ACC112 (cell line): ENCODE results near the gene FIBCD1.

Experiments used
- H2AFZ ChIP-seq: fragments of 200-600 bp; sonication (generic); one replicate; pipeline ENCODE4 v1.6.0; 2017; ENCODE audit warnings: antibody characterized with exemption, low read length; ENCODE audit not compliant: unreplicated experiment
- H3K27ac ChIP-seq: fragments of 200-600 bp; sonication (generic); 2 replicates; pipeline ENCODE4 v1.5.1; 2014; ENCODE audit warnings: low read depth, mild to moderate bottlenecking, antibody characterized with exemption, low read length, moderate library complexity
- H3K27me3 ChIP-seq: fragments of 200-600 bp; sonication (generic); 2 replicates; pipeline ENCODE4 v1.6.1; 2014; ENCODE audit warnings: mild to moderate bottlenecking, antibody characterized with exemption, low read length, moderate library complexity, mixed read lengths; ENCODE audit not compliant: insufficient read depth
- H3K36me3 ChIP-seq: fragments of 200-600 bp; sonication (generic); 2 replicates; pipeline ENCODE4 v1.6.1; 2016; ENCODE audit warnings: mild to moderate bottlenecking, antibody characterized with exemption, low read length, moderate library complexity, mixed read lengths; ENCODE audit not compliant: insufficient read depth
- H3K4me1 ChIP-seq: fragments of 200-600 bp; sonication (generic); one replicate; pipeline ENCODE4 v1.6.1; 2016; ENCODE audit warnings: low read length, mixed read lengths; ENCODE audit not compliant: insufficient read depth, unreplicated experiment, control insufficient read depth
- H3K4me3 ChIP-seq: fragments of 200-600 bp; sonication (generic); 2 replicates; pipeline ENCODE4 v1.5.1; 2014; ENCODE audit warnings: mild to moderate bottlenecking, low read depth, low read length
- H3K79me2 ChIP-seq: fragments of 200-600 bp; sonication (generic); one replicate; pipeline ENCODE4 v1.6.0; 2016; ENCODE audit warnings: low read length; ENCODE audit not compliant: control insufficient read depth, unreplicated experiment, insufficient read depth

FIBCD1 gene

GRCh38 chr9:130896233-130897014 lies 42.6 kb downstream of the FIBCD1 start, which contains the start of gene QRFP:
Gene QRFP (minus strand): TSS chr9:130896812. CDS start chr9:130893838, 2,974 bp downstream.
- H3K4me3 ChIP-seq = no peak within 1 kb of the TSS
- no peak within 1 kb of the TSS for H3K27ac ChIP-seq
- no peaks in the 10 kb centered on the region for H3K4me1 ChIP-seq
- no peaks in the 10 kb centered on the region for H3K36me3 ChIP-seq
- no peak within 1 kb of the TSS for H2AFZ ChIP-seq
- H3K27me3 ChIP-seq = peaks cover 7% of the 10 kb centered on the region; the same call in 1 of the 2 replicates
- H3K79me2 ChIP-seq = no peaks in the 10 kb centered on the region

- Histone ChIP-seq H3K79me2 (no peaks in the 10 kb centered on the region), H3K27ac (no peak overlapping the region), H3K4me1 (no peaks in the 10 kb centered on the region), H3K4me3 (no peak overlapping the region), H2AFZ (no peak overlapping the region), H3K27me3 (peaks cover 7% of the 10 kb centered on the region; the same call in 1 of the 2 replicates), H3K36me3 (no peaks in the 10 kb centered on the region)
These were observed 43.4 kb downstream of the FIBCD1 start for GRCh38 chr9:130895481-130896232.

- Histone ChIP-seq H3K27ac (no peak overlapping the region), H3K4me3 (no peak overlapping the region), H3K36me3 (no peaks in the 10 kb centered on the region), H3K79me2 (no peaks in the 10 kb centered on the region), H2AFZ (no peak overlapping the region), H3K27me3 (peaks cover 7% of the 10 kb centered on the region; the same call in 1 of the 2 replicates), H3K4me1 (no peaks in the 10 kb centered on the region)
These were observed 44.0 kb downstream of the FIBCD1 start for GRCh38 chr9:130895038-130895437.

- H3K4me1 ChIP-seq = no peaks in the 10 kb centered on the region
- no peak overlapping the region for H3K27ac ChIP-seq
- H2AFZ ChIP-seq = no peak overlapping the region
- H3K79me2 ChIP-seq = no peaks in the 10 kb centered on the region
- H3K27me3 ChIP-seq = peaks cover 5% of the 10 kb centered on the region; the same call in 1 of the 2 replicates
- H3K4me3 ChIP-seq = no peak overlapping the region
- no peaks in the 10 kb centered on the region for H3K36me3 ChIP-seq
These were observed 44.5 kb downstream of the FIBCD1 start for GRCh38 chr9:130894546-130894945.

GRCh38 chr9:130893341-130894101 lies 45.5 kb downstream of the FIBCD1 start:
- H3K27ac ChIP-seq = no peak overlapping the region
- H3K36me3 ChIP-seq = no peaks in the 10 kb centered on the region
- no peak overlapping the region for H3K4me3 ChIP-seq
- no peaks in the 10 kb centered on the region for H3K79me2 ChIP-seq
- no peak overlapping the region for H2AFZ ChIP-seq
- no peaks in the 10 kb centered on the region for H3K27me3 ChIP-seq
- no peaks in the 10 kb centered on the region for H3K4me1 ChIP-seq

- Histone ChIP-seq H3K27ac (no peak overlapping the region), H3K4me3 (no peak overlapping the region)
These were observed 46.4 kb downstream of the FIBCD1 start for GRCh38 chr9:130892477-130893304.

GRCh38 chr9:130891688-130892476 lies 47.2 kb downstream of the FIBCD1 start:
- H3K36me3 ChIP-seq = no peaks in the 10 kb centered on the region
- H3K4me3 ChIP-seq = no peak overlapping the region
- H3K79me2 ChIP-seq = no peaks in the 10 kb centered on the region
- no peak overlapping the region for H2AFZ ChIP-seq
- H3K27me3 ChIP-seq = no peaks in the 10 kb centered on the region
- no peak overlapping the region for H3K27ac ChIP-seq
- no peaks in the 10 kb centered on the region for H3K4me1 ChIP-seq

More at GRCh38 chr9:130892477-130893304, 46.4 kb downstream of the FIBCD1 start:
- Histone ChIP-seq H3K27me3 (no peaks in the 10 kb centered on the region), H3K4me1 (no peaks in the 10 kb centered on the region), H3K36me3 (no peaks in the 10 kb centered on the region), H3K79me2 (no peaks in the 10 kb centered on the region), H2AFZ (no peak overlapping the region)

- peaks cover 2% of the 10 kb centered on the region for H3K79me2 ChIP-seq
- no peak overlapping the region for H3K27ac ChIP-seq
- no peaks in the 10 kb centered on the region for H3K27me3 ChIP-seq
- no peak overlapping the region for H3K4me3 ChIP-seq
- H2AFZ ChIP-seq = no peak overlapping the region
- no peaks in the 10 kb centered on the region for H3K4me1 ChIP-seq
- H3K36me3 ChIP-seq = peaks cover 3% of the 10 kb centered on the region; the same call in 1 of the 2 replicates
These were observed 48.0 kb downstream of the FIBCD1 start for GRCh38 chr9:130890870-130891687.

GRCh38 chr9:130890124-130890523 lies 48.9 kb downstream of the FIBCD1 start:
- peaks cover 5% of the 10 kb centered on the region; the same call in 1 of the 2 replicates for H3K36me3 ChIP-seq
- no peak overlapping the region for H3K27ac ChIP-seq
- H2AFZ ChIP-seq = no peak overlapping the region
- H3K4me1 ChIP-seq = no peaks in the 10 kb centered on the region
- peaks cover 2% of the 10 kb centered on the region for H3K79me2 ChIP-seq
- no peak overlapping the region for H3K4me3 ChIP-seq
- no peaks in the 10 kb centered on the region for H3K27me3 ChIP-seq
